GM23338 (cell line): ENCODE data around the gene UBL7.

ENCODE experiments used
- EZH2 ChIP-seq: fragments of 200-600 bp; sonication (generic); IDR thresholded peaks from one replicate; pipeline ENCODE4 v1.8.0; 2017; ENCODE audit warnings: antibody characterized with exemption, mild to moderate bottlenecking, low read depth; ENCODE audit not compliant: unreplicated experiment
- EZH2phosphoT487 ChIP-seq: fragments of 200-600 bp; sonication (generic); IDR thresholded peaks from one replicate; pipeline ENCODE4 v1.8.1; 2018; ENCODE audit warnings: antibody characterized with exemption; ENCODE audit not compliant: unreplicated experiment
- POLR2AphosphoS5 ChIP-seq: IDR thresholded peaks from 2 replicates; pipeline ENCODE4 v1.6.1; 2016; ENCODE audit warnings: antibody characterized with exemption, low read depth
- STAT1 ChIP-seq: IDR thresholded peaks from one replicate; pipeline ENCODE4 v1.6.1; 2016; ENCODE audit warnings: antibody characterized with exemption; ENCODE audit not compliant: unreplicated experiment
- TF ChIP-seq, protein P1 (sequence below), 2 experiments: fragments of 200-600 bp in 1 of 2; sonication (generic) in 1 of 2; conservative IDR thresholded peaks; 2 replicates each; pipeline versions ENCODE4 v1.5.1 to v1.6.1; 2016 to 2017; ENCODE audit warnings: antibody characterized with exemption in 2 of 2, low read depth in 2 of 2, mild to moderate bottlenecking in 2 of 2, moderate library complexity in 1 of 2

DNA sequence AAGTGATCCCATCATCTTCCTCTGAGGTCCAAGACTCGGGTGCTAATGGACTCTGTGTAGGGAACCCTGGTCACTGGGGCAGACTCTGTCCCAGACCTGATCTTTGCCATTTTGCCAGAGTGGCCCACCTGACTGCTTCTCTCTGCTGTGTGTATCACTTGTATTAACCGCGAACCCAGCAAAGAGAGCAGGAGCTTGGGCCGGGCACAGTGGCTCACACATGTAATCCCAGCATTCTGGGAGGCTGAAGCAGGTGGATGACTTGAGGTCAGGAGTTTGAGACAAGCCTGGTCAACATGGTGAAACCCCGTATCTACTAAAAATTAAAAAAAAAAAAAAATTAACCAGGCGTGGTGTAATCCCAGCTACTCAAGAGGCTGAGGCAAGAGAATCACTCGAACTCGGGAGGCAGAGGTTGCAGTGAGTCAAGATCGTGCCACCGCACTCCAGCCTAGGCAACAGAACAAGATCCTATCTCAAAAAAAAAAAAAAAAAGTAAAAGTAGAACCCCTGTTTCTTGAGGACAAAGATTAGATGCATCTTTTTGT is 60.6 kb downstream of the UBL7 start:
- TF ChIP-seq, protein P1, sequence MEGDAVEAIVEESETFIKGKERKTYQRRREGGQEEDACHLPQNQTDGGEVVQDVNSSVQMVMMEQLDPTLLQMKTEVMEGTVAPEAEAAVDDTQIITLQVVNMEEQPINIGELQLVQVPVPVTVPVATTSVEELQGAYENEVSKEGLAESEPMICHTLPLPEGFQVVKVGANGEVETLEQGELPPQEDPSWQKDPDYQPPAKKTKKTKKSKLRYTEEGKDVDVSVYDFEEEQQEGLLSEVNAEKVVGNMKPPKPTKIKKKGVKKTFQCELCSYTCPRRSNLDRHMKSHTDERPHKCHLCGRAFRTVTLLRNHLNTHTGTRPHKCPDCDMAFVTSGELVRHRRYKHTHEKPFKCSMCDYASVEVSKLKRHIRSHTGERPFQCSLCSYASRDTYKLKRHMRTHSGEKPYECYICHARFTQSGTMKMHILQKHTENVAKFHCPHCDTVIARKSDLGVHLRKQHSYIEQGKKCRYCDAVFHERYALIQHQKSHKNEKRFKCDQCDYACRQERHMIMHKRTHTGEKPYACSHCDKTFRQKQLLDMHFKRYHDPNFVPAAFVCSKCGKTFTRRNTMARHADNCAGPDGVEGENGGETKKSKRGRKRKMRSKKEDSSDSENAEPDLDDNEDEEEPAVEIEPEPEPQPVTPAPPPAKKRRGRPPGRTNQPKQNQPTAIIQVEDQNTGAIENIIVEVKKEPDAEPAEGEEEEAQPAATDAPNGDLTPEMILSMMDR (conservative IDR thresholded peaks at IDR 0.05; ENCODE audit: low read depth in 2 of 2), result no peak
- TF ChIP-seq EZH2 (no peak), STAT1 (no peak), EZH2phosphoT487 (no peak), POLR2AphosphoS5 (no peak)
